PC-3 (cell line): ENCODE measurements around the gene H6PD. TPM values are rescaled to one million over a fixed set of nuclear protein-coding genes. Genes with fewer than 3 reads are reported as not detected.

Experiments used
- ATAC-seq: fragments of 200-7000 bp; cut with Tn5 transposase; 2 replicates; pipeline ENCODE4 v1.9.1; 2020; ENCODE audit warnings: mild to moderate bottlenecking, moderate library complexity
- BruUV-seq: library from RNA; stranded (reverse); fragments of 400-500 nt; replicated peaks from 2 replicates; lab custom pipeline; 2021; lab: Mats Ljungman, UMichigan
- CTCF ChIA-PET: fragments of 300-600 bp; sonication (Branson Sonifier 250); formaldehyde crosslinking; loops from one replicate; lab custom pipeline; 2022; ENCODE audit warnings: antibody characterized with exemption; lab: Charles Lee
- POLR2A ChIA-PET: fragments of 300-600 bp; sonication (Branson Sonifier 250); formaldehyde crosslinking; loops from one replicate; lab custom pipeline; 2022; ENCODE audit warnings: antibody characterized with exemption; ENCODE audit not compliant: unreplicated experiment; lab: Charles Lee
- DNase-seq: peaks from one replicate; pipeline ENCODE4 v3.0.0-alpha.2; 2015
- H2AFZ ChIP-seq: fragments of 300-600 bp; sonication (generic); 2 replicates; pipeline ENCODE4 v1.6.0; 2016; ENCODE audit warnings: antibody characterized with exemption, low read length
- H3F3A ChIP-seq: fragments of 300-600 bp; sonication (generic); one replicate; pipeline ENCODE4 v1.6.0; 2017; ENCODE audit warnings: antibody characterized with exemption, low read length, control low read depth, mild to moderate bottlenecking; ENCODE audit not compliant: unreplicated experiment
- H3K27ac ChIP-seq: fragments of 300-600 bp; sonication (generic); 2 replicates; pipeline ENCODE4 v1.5.1; 2016; ENCODE audit warnings: mild to moderate bottlenecking, low read length
- H3K27me3 ChIP-seq: fragments of 300-600 bp; sonication (generic); 2 replicates; pipeline ENCODE4 v1.6.1; 2016; ENCODE audit warnings: low read length, mixed read lengths
- H3K36me3 ChIP-seq: fragments of 300-600 bp; sonication (generic); 2 replicates; pipeline ENCODE4 v1.6.1; 2016; ENCODE audit warnings: low read depth, mixed run types, low read length, mixed read lengths
- H3K4me1 ChIP-seq: fragments of 300-600 bp; sonication (generic); 2 replicates; pipeline ENCODE4 v1.5.1; 2016; ENCODE audit warnings: low read length; ENCODE audit not compliant: insufficient read depth
- H3K4me2 ChIP-seq: fragments of 300-600 bp; sonication (generic); 2 replicates; pipeline ENCODE4 v1.6.0; 2016; ENCODE audit warnings: low read length
- H3K4me3 ChIP-seq: fragments of 300-600 bp; sonication (generic); 2 replicates; pipeline ENCODE4 v1.5.1; 2016; ENCODE audit warnings: mild to moderate bottlenecking, low read length, mixed read lengths
- H3K79me2 ChIP-seq: fragments of 300-600 bp; sonication (generic); 2 replicates; pipeline ENCODE4 v1.6.1; 2017; ENCODE audit warnings: low read length, mixed read lengths
- H3K9ac ChIP-seq: fragments of 300-600 bp; sonication (generic); 2 replicates; pipeline ENCODE4 v1.6.0; 2016; ENCODE audit warnings: mild to moderate bottlenecking, low read length
- H3K9me2 ChIP-seq: fragments of 300-600 bp; sonication (generic); replicated peaks from 2 replicates; pipeline ENCODE4 v1.6.1; 2016; ENCODE audit warnings: mixed run types, low read length, mixed read lengths
- H3K9me3 ChIP-seq: fragments of 300-600 bp; sonication (generic); 2 replicates; pipeline ENCODE4 v1.6.1; 2016; ENCODE audit warnings: low read length, mixed read lengths
- H4K20me1 ChIP-seq: fragments of 300-600 bp; sonication (generic); 2 replicates; pipeline ENCODE4 v1.6.1; 2016; ENCODE audit warnings: low read length, mixed read lengths
- CTCF ChIP-seq: fragments of 300-600 bp; sonication (generic); conservative IDR thresholded peaks from 2 replicates; pipeline ENCODE4 v1.5.1; 2017; ENCODE audit warnings: antibody characterized with exemption, low read depth, mild to moderate bottlenecking, low read length
- EZH2 ChIP-seq: fragments of 300-600 bp; sonication (generic); IDR thresholded peaks from one replicate; pipeline ENCODE4 v1.6.1; 2017; ENCODE audit warnings: antibody characterized with exemption, mild to moderate bottlenecking, low read length; ENCODE audit not compliant: unreplicated experiment
- EZH2phosphoT487 ChIP-seq: fragments of 300-600 bp; sonication (generic); IDR thresholded peaks from 2 replicates; pipeline ENCODE4 v1.6.1; 2018; ENCODE audit warnings: mild to moderate bottlenecking, antibody characterized with exemption, low read length, borderline replicate concordance
- intact Hi-C: fragments of 100-400 bp; cut with micrococcal nuclease; formaldehyde crosslinking; loops from 2 replicates; pipeline ENCODE4 v1.9.0; 2023
- total RNA-seq: library from RNA; depleted of rRNA; stranded (reverse); fragments of >200 nt; gene quantifications from 2 replicates; pipeline ENCODE4 v1.2.3, GENCODE V29; 2014

The H6PD gene
- total RNA-seq, 1 experiment from 2014 or later = 6.8 TPM

- no peaks in the 10 kb centered on the region for H3K36me3 ChIP-seq
- H3K27ac ChIP-seq = no peak overlapping the region
- H3K79me2 ChIP-seq = no peaks in the 10 kb centered on the region
- H3F3A ChIP-seq = no peaks in the 10 kb centered on the region
- no peak overlapping the region for H3K4me3 ChIP-seq
- no peaks in the 10 kb centered on the region for H3K9me2 ChIP-seq
- H4K20me1 ChIP-seq = no peaks in the 10 kb centered on the region
- ATAC-seq (no peak), DNase-seq (no peak)
- no peaks in the 10 kb centered on the region for H3K9me3 ChIP-seq
- H2AFZ ChIP-seq = no peak overlapping the region
- ChIA-PET CTCF (no interaction called here), POLR2A (no interaction called here)
- BruUV-seq = no TSS peak
- intact Hi-C loops = no loop called here
- 0 out of 2 replicates have a peak overlapping the region, but pooled peaks have one; percentile 28 for H3K4me2 ChIP-seq
- H3K9ac ChIP-seq = no peak overlapping the region
- H3K27me3 ChIP-seq = peaks cover 20% of the 10 kb centered on the region
- TF ChIP-seq CTCF (no peak), EZH2phosphoT487 (no peak), EZH2 (no peak)
- peaks cover 36% of the 10 kb centered on the region for H3K4me1 ChIP-seq
Measured at GRCh38 chr1:9198538-9199361, 35.8 kb upstream of the H6PD start.

GRCh38 chr1:9200441-9200840 lies 34.1 kb upstream of the H6PD start:
- ATAC-seq (no peak), DNase-seq (no peak)
- Histone ChIP-seq H4K20me1 (no peaks in the 10 kb centered on the region), H3K36me3 (no peaks in the 10 kb centered on the region), H3K79me2 (no peaks in the 10 kb centered on the region), H3K27me3 (peaks cover 27% of the 10 kb centered on the region), H3K9me3 (no peaks in the 10 kb centered on the region), H3K4me1 (peaks cover 29% of the 10 kb centered on the region), H3K9ac (no peak overlapping the region), H2AFZ (no peak overlapping the region), H3K4me2 (peak overlapping the region; percentile 16; the same call in 1 of the 2 replicates), H3K27ac (no peak overlapping the region), H3F3A (no peaks in the 10 kb centered on the region), H3K4me3 (no peak overlapping the region), H3K9me2 (no peaks in the 10 kb centered on the region)
- no peak for TF ChIP-seq CTCF
- TF ChIP-seq EZH2 = no peak
- TF ChIP-seq EZH2phosphoT487 = no peak
- intact Hi-C loops = loop anchor here (5.0 kb wide), 1 partner anchor 283 kb away; no protein-coding TSS in a partner anchor
- ChIA-PET POLR2A (no interaction called here), CTCF (no interaction called here)
- BruUV-seq = no TSS peak
